Stomach (tissue), 4 donors: ENCODE results near the gene SIGLEC6.

ENCODE experiments used
- EP300 ChIP-seq: sonication (generic); formaldehyde crosslinking; IDR thresholded peaks from one replicate; pipeline ENCODE4 v1.6.1; 2017; ENCODE audit warnings: antibody characterized with exemption
- POLR2A ChIP-seq, 4 donors: fragments of 450-650 bp; IDR thresholded peaks; one replicate each; pipeline ENCODE4 v1.6.1; 2016; ENCODE audit warnings: antibody characterized with exemption in 4 of 4, control low read depth in 2 of 4, mild to moderate bottlenecking in 1 of 4, moderate library complexity in 1 of 4
- POLR2AphosphoS5 ChIP-seq, 3 donors: sonication (generic); formaldehyde crosslinking; IDR thresholded peaks; one replicate each; pipeline ENCODE4 v1.6.1; 2016; ENCODE audit warnings: antibody characterized with exemption in 3 of 3
- TF ChIP-seq, protein P1 (sequence below), 7 experiments: fragments of 450-650 bp in 4 of 7; fragments of 200-600 bp in 3 of 7; sonication (generic) in 3 of 7; IDR thresholded peaks; one replicate each; pipeline ENCODE4 v1.5.1; 2016 to 2019; ENCODE audit warnings: antibody characterized with exemption in 7 of 7, control low read depth in 2 of 7, mild to moderate bottlenecking in 1 of 7

DNA sequence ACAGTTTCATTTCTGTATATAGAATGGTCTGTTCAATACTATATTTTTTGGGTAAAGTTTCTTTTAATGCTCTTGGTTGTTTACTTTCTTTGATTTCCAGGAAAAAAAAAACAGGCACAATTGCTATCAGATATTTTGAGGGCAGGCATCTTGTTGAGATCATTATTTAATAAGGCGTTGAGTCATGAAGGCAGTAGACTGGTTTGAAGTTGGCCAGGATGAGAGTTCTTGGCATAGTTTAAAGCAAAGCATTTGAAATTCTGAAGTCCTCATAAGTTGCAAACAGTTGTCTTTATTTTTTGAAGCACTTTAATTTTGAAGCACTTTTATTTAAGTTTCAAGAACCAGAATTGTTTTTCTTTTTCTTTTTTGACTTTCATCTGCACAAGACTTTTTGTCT lies 37.0 kb upstream of the SIGLEC6 start:
- TF ChIP-seq, protein P1, sequence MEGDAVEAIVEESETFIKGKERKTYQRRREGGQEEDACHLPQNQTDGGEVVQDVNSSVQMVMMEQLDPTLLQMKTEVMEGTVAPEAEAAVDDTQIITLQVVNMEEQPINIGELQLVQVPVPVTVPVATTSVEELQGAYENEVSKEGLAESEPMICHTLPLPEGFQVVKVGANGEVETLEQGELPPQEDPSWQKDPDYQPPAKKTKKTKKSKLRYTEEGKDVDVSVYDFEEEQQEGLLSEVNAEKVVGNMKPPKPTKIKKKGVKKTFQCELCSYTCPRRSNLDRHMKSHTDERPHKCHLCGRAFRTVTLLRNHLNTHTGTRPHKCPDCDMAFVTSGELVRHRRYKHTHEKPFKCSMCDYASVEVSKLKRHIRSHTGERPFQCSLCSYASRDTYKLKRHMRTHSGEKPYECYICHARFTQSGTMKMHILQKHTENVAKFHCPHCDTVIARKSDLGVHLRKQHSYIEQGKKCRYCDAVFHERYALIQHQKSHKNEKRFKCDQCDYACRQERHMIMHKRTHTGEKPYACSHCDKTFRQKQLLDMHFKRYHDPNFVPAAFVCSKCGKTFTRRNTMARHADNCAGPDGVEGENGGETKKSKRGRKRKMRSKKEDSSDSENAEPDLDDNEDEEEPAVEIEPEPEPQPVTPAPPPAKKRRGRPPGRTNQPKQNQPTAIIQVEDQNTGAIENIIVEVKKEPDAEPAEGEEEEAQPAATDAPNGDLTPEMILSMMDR (IDR thresholded peaks at IDR 0.05): no peak
- no peak for TF ChIP-seq POLR2AphosphoS5 (IDR thresholded peaks at IDR 0.05)
- no peak for TF ChIP-seq POLR2A (IDR thresholded peaks at IDR 0.05)
- no peak for TF ChIP-seq EP300
